Measurements from ENCODE around the gene AARS2.
"Not testable (repeated sequence)": the region's sequence is repeated elsewhere in the genome, so short reads cannot be mapped to it uniquely, and the experiment has no call there.

The AARS2 gene

DNA sequence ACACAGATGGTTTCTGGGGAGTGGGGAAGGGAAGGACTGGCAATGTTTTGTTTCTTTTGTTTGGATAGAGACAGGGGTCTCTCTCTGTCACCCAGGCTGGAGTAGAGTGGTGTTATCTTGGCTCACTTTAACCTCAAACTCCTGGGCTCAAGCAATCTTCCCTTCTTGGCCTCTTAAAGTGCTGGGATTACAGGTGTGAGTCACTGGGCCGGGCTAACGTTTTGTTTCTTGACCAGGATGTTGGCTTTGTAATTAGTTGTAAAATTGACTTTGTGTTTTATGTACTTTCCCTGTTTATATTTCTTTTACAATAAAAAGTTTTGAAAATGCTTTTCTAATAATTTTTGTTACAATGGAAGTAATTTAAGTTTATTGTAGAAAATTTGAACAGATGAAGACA, 40.2 kb upstream of the AARS2 start:
- DNase-seq, result no peak
- no peaks in the 10 kb centered on the region for H3K27me3 ChIP-seq
- intact Hi-C loops (cut with DNase I; ENCODE audit: low total_unique reads), result no loop called here
- TF ChIP-seq, protein P1, sequence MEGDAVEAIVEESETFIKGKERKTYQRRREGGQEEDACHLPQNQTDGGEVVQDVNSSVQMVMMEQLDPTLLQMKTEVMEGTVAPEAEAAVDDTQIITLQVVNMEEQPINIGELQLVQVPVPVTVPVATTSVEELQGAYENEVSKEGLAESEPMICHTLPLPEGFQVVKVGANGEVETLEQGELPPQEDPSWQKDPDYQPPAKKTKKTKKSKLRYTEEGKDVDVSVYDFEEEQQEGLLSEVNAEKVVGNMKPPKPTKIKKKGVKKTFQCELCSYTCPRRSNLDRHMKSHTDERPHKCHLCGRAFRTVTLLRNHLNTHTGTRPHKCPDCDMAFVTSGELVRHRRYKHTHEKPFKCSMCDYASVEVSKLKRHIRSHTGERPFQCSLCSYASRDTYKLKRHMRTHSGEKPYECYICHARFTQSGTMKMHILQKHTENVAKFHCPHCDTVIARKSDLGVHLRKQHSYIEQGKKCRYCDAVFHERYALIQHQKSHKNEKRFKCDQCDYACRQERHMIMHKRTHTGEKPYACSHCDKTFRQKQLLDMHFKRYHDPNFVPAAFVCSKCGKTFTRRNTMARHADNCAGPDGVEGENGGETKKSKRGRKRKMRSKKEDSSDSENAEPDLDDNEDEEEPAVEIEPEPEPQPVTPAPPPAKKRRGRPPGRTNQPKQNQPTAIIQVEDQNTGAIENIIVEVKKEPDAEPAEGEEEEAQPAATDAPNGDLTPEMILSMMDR (IDR thresholded peaks at IDR 0.05), result no peak
- H3K36me3 ChIP-seq, result no peaks in the 10 kb centered on the region
- H3K4me1 ChIP-seq, result no peaks in the 10 kb centered on the region
- H3K27ac ChIP-seq, result no peak overlapping the region
- no peak overlapping the region for H3K4me3 ChIP-seq
- peaks cover 0 to 5% (median 0%) of the 10 kb centered on the region in 3 donors for H3K9me3 ChIP-seq

DNA sequence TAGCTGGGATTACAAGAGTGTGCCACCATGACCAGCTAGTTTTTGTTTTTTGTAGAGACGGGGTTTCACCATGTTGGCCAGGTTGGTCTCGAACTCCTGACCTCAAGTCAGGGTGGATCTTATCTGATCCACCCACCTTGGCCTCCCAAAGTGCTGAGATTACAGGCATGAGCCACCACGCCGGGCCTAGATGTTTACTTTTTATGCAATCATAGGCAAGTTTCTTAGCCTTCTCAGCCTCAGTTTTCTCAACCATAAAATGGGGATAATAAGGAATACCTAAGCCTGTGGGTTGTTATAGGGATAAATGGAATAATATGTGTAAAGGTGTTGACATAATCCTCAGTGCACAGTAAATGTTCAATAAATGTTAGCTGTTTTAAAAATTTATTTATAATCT, 39.1 kb upstream of the AARS2 start:
- TF ChIP-seq, protein P1 (IDR thresholded peaks at IDR 0.05), result no peak
- no peak overlapping the region for H3K27ac ChIP-seq

DNA sequence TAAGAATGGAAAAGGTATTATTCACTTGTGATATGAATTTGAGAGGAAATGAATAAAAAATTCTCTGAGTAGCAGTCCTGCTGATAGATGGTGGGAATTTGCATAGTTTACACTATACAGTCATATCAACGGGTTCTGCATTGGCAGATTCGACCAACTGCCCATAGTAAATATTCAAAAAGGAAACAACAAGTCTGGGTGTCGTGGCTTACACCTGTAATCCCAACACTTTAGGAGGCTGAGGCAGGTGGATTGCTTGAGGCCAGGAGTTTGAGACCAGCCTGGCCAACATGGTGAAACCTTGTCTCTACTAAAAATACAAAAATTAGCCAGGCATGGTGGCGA, 37.5 kb upstream of the AARS2 start:
- H3K27ac ChIP-seq; DNase-seq; H3K36me3 ChIP-seq; H3K4me1 ChIP-seq; H3K9me3 ChIP-seq; intact Hi-C loops (cut with DNase I; ENCODE audit: low total_unique reads); H3K4me3 ChIP-seq; H3K27me3 ChIP-seq: not testable (repeated sequence)

More for the DNA sequence above, 39.1 kb upstream of the AARS2 start:
- Histone ChIP-seq H3K27me3 (peaks cover 0 to under 1% of the 10 kb centered on the region in 2 donors), H3K36me3 (no peaks in the 10 kb centered on the region), H3K9me3 (peaks cover 0 to 5% (median 0%) of the 10 kb centered on the region in 3 donors), H3K4me3 (no peak overlapping the region), H3K4me1 (no peaks in the 10 kb centered on the region)
- intact Hi-C loops (cut with DNase I; ENCODE audit: low total_unique reads), result no loop called here
- DNase-seq, result no peak

DNA sequence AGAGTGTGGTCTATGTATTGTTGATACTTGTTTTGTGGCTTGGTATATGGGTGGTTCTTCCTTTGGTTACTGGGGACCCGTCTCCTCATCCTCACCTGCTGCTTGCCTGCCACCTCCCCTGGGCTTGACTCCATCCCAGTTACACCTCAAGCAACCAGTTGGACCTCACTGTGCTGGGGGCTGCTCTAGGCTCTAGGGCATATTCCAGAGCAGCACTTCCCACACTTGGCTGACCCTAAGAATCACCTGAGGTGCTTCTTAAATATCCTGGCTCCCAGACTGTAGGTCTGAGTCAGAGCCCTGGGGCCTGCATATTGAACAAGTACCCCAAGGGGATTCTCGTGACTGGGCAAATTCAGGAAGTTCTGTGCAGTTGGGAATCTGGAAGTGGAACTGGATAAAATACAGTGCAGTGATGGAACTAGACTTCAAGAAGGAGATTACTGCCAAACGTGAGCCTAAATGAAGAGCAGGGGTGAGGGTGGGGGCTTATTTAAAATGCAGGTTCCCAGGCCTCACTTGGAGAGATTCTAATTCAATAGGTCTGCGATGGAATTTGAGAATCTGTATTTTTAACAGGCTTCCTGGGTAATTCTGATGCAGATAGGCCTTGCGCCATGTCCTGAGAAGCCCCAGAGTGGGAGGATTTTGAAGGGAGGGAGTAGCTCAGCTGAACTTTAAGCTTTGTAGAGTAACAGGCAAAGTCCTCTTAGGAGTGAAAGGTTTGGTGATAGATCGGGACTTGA, 36.9 kb upstream of the AARS2 start:
- H3K4me1 ChIP-seq, result no peaks in the 10 kb centered on the region
- intact Hi-C loops (cut with DNase I; ENCODE audit: low total_unique reads), result no loop called here
- H3K9me3 ChIP-seq, result no peaks in the 10 kb centered on the region
- TF ChIP-seq, protein P1 (IDR thresholded peaks at IDR 0.05), result no peak
- H3K4me3 ChIP-seq, result no peak overlapping the region
- DNase-seq, result no peak
- no peaks in the 10 kb centered on the region for H3K36me3 ChIP-seq
- peaks cover 0 to 8% of the 10 kb centered on the region in 2 donors for H3K27me3 ChIP-seq
- H3K27ac ChIP-seq, result no peak overlapping the region

DNA sequence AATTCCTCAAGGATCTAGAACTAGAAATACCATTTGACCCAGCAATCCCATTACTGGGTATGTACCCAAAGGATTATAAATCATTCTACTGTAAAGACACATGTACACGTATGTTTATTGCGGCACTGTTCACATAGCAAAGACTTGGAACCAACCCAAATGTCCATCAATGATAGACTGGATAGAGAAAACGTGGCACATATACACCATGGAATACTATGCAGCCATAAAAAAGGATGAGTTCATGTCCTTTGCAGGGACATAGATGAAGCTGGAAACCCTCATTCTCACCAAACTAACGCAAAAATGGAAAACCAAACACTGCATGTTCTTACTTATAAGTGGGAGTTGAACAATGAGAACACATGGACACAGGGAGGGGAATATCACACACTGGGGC, 33.7 kb upstream of the AARS2 start:
- H3K9me3 ChIP-seq; H3K4me3 ChIP-seq; intact Hi-C loops (cut with DNase I; ENCODE audit: low total_unique reads); DNase-seq; H3K36me3 ChIP-seq; H3K27ac ChIP-seq: not testable (repeated sequence)
- peaks cover 0 to 27% of the 10 kb centered on the region in 2 donors for H3K27me3 ChIP-seq
- peaks cover 0 to 12% (median 7%) of the 10 kb centered on the region in 4 donors for H3K4me1 ChIP-seq

DNA sequence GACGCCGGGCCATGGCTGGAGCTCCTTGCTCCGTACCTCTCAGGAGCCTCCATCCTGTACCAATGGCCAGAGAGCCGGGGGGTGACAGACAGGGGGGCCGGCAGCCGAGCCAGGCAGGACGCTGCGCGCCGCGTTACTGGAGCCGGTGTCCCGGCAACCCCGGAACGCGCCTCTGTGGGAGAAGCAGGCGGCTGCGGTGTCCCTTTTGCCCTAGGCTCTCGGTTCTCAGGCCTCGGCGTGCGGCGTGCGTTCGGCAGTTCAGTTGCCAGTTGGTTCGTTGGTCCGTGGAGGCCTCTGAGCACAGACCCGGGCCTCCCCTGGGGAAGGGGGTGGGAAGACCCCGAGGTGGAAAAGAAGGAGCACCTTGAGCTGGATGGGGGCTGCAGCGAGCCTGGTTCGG, 29.3 kb upstream of the AARS2 start, which contains the start of gene SPATS1:
SPATS1 (plus strand) TSS at position 162 of the 400 bp plus-strand sequence. CDS start 446 bp downstream, outside the sequence.
- Histone ChIP-seq H3K27ac (no peak within 1 kb of the TSS), H3K9me3 (no peaks in the 10 kb centered on the region), H3K4me3 (peak within 1 kb of the TSS; percentile 13 to 41), H3K27me3 (peaks cover 0 to 38% of the 10 kb centered on the region in 2 donors), H3K36me3 (no peaks in the 10 kb centered on the region), H3K4me1 (peaks cover 0 to 23% (median 7%) of the 10 kb centered on the region in 4 donors)
- TF ChIP-seq, protein P1 (IDR thresholded peaks at IDR 0.05), result no peak
- intact Hi-C loops (cut with DNase I; ENCODE audit: low total_unique reads), result no loop called here
- DNase-seq, result peak in 1 of 2 donors; percentile 25

Measured in tibial artery (tissue), 4 donors.